ENCODE measurements around the gene PREPL. TPM values are rescaled to one million over a fixed set of nuclear protein-coding genes. Genes with fewer than 3 reads are reported as not detected.

The PREPL gene
- total and polyA plus RNA-seq, 2 experiments from 2014 or later: 16.5 to 49.0 TPM

DNA sequence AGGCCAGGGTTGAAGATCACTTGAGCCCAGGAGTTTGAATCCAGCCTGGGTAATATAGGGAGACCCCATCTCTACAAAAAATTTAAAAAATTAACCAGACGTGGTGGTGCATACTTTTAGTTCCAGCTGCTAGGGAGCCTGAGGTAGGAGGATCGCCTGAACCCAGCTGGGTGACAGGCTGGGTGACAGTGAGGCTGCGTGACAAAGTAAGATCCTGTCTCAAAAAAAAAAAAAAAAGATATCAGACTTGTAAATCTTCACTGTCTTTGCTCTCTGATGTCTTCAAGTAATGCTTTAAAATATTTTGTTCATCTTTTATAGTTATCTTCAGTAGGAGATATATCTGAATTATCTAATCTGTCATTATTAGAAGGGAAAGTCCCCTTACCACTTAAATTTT is 11.0 kb upstream of the PREPL start:
- ATAC-seq: no peak
- Mint-ChIP-seq H3K27me3 (ENCODE audit: insufficient read depth, low read depth, poor library complexity) (no peaks in the 10 kb centered on the region), H3K9me3 (no peaks in the 10 kb centered on the region), H3K4me3 (no peak overlapping the region), H3K27ac (peak overlapping the region; percentile 73), H3K4me1 (peaks cover 12% of the 10 kb centered on the region), H3K36me3 (ENCODE audit: low read depth) (no peaks in the 10 kb centered on the region)
- H3K9me2 ChIP-seq (ENCODE audit: insufficient read depth): no peaks in the 10 kb centered on the region
- H3K4me3 ChIP-seq: no peak overlapping the region
- no peaks in the 10 kb centered on the region for H3F3A ChIP-seq (replicated peaks; ENCODE audit: low read depth)
- H3K36me3 ChIP-seq (ENCODE audit: insufficient read depth): no peaks in the 10 kb centered on the region
- peaks cover 5% of the 10 kb centered on the region for H3K4me1 ChIP-seq (ENCODE audit: insufficient read depth)
- DNase-seq (ENCODE audit: low spot score): no peak
- no peak overlapping the region for H2AFZ ChIP-seq
- TF ChIP-seq CREB1 (CRISPR knock-in tag; IDR thresholded peaks at IDR 0.05; ENCODE audit: low read depth): no peak
- no peak for TF ChIP-seq ZNF331 (CRISPR knock-in tag; IDR thresholded peaks at IDR 0.05; ENCODE audit: low read depth)
- no peak for TF ChIP-seq POLR2AphosphoS5 (IDR thresholded peaks at IDR 0.05; ENCODE audit: low read depth)
- TF ChIP-seq, protein P1, sequence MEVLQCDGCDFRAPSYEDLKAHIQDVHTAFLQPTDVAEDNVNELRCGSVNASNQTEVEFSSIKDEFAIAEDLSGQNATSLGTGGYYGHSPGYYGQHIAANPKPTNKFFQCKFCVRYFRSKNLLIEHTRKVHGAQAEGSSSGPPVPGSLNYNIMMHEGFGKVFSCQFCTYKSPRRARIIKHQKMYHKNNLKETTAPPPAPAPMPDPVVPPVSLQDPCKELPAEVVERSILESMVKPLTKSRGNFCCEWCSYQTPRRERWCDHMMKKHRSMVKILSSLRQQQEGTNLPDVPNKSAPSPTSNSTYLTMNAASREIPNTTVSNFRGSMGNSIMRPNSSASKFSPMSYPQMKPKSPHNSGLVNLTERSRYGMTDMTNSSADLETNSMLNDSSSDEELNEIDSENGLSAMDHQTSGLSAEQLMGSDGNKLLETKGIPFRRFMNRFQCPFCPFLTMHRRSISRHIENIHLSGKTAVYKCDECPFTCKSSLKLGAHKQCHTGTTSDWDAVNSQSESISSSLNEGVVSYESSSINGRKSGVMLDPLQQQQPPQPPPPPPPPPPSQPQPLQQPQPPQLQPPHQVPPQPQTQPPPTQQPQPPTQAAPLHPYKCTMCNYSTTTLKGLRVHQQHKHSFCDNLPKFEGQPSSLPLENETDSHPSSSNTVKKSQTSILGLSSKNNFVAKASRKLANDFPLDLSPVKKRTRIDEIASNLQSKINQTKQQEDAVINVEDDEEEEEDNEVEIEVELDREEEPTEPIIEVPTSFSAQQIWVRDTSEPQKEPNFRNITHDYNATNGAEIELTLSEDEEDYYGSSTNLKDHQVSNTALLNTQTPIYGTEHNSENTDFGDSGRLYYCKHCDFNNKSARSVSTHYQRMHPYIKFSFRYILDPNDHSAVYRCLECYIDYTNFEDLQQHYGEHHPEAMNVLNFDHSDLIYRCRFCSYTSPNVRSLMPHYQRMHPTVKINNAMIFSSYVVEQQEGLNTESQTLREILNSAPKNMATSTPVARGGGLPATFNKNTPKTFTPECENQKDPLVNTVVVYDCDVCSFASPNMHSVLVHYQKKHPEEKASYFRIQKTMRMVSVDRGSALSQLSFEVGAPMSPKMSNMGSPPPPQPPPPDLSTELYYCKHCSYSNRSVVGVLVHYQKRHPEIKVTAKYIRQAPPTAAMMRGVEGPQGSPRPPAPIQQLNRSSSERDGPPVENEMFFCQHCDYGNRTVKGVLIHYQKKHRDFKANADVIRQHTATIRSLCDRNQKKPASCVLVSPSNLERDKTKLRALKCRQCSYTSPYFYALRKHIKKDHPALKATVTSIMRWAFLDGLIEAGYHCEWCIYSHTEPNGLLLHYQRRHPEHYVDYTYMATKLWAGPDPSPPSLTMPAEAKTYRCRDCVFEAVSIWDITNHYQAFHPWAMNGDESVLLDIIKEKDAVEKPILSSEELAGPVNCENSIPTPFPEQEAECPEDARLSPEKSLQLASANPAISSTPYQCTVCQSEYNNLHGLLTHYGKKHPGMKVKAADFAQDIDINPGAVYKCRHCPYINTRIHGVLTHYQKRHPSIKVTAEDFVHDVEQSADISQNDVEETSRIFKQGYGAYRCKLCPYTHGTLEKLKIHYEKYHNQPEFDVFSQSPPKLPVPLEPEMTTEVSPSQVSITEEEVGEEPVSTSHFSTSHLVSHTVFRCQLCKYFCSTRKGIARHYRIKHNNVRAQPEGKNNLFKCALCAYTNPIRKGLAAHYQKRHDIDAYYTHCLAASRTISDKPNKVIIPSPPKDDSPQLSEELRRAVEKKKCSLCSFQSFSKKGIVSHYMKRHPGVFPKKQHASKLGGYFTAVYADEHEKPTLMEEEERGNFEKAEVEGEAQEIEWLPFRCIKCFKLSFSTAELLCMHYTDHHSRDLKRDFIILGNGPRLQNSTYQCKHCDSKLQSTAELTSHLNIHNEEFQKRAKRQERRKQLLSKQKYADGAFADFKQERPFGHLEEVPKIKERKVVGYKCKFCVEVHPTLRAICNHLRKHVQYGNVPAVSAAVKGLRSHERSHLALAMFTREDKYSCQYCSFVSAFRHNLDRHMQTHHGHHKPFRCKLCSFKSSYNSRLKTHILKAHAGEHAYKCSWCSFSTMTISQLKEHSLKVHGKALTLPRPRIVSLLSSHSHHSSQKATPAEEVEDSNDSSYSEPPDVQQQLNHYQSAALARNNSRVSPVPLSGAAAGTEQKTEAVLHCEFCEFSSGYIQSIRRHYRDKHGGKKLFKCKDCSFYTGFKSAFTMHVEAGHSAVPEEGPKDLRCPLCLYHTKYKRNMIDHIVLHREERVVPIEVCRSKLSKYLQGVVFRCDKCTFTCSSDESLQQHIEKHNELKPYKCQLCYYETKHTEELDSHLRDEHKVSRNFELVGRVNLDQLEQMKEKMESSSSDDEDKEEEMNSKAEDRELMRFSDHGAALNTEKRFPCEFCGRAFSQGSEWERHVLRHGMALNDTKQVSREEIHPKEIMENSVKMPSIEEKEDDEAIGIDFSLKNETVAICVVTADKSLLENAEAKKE (CRISPR knock-in tag; IDR thresholded peaks at IDR 0.05): no peak
- peaks cover 39% of the 10 kb centered on the region for H3K79me2 ChIP-seq (replicated peaks; ENCODE audit: insufficient read depth)
- peak overlapping the region; percentile 22; the same call in 1 of the 2 replicates for H3K27ac ChIP-seq (ENCODE audit: low read depth)
- no peak overlapping the region for H3K4me2 ChIP-seq
- no peaks in the 10 kb centered on the region for H3K27me3 ChIP-seq (ENCODE audit: insufficient read depth)
- no peaks in the 10 kb centered on the region for H4K20me1 ChIP-seq (replicated peaks; ENCODE audit: insufficient read depth)

GRCh38 chr2:44371445-44371844 is 10.2 kb upstream of the PREPL start:
- Histone ChIP-seq H3K4me2 (no peak overlapping the region), H3K27ac (ENCODE audit: low read depth) (no peak overlapping the region), H3K4me1 (ENCODE audit: insufficient read depth) (peaks cover 5% of the 10 kb centered on the region), H3K36me3 (ENCODE audit: insufficient read depth) (no peaks in the 10 kb centered on the region), H3K9me2 (ENCODE audit: insufficient read depth) (no peaks in the 10 kb centered on the region), H4K20me1 (replicated peaks; ENCODE audit: insufficient read depth) (no peaks in the 10 kb centered on the region), H3F3A (replicated peaks; ENCODE audit: low read depth) (no peaks in the 10 kb centered on the region), H2AFZ (no peak overlapping the region), H3K27me3 (ENCODE audit: insufficient read depth) (no peaks in the 10 kb centered on the region), H3K4me3 (no peak overlapping the region), H3K79me2 (replicated peaks; ENCODE audit: insufficient read depth) (peaks cover 45% of the 10 kb centered on the region)
- H3K4me1 Mint-ChIP-seq: peaks cover 12% of the 10 kb centered on the region
- H3K27ac Mint-ChIP-seq: no peak overlapping the region; the same call in 1 of the 2 replicates
- ATAC-seq: no peak
- no peak for DNase-seq (ENCODE audit: low spot score)
- no peaks in the 10 kb centered on the region for H3K36me3 Mint-ChIP-seq (ENCODE audit: low read depth)
- no peaks in the 10 kb centered on the region for H3K9me3 Mint-ChIP-seq
- H3K27me3 Mint-ChIP-seq (ENCODE audit: insufficient read depth, low read depth, poor library complexity): no peaks in the 10 kb centered on the region
- H3K4me3 Mint-ChIP-seq: no peak overlapping the region
- TF ChIP-seq ZNF114 (CRISPR knock-in tag; IDR thresholded peaks at IDR 0.05) (no peak), ETS1 (IDR thresholded peaks at IDR 0.05) (no peak), CREB1 (CRISPR knock-in tag; IDR thresholded peaks at IDR 0.05; ENCODE audit: low read depth) (no peak), EZH2phosphoT487 (IDR thresholded peaks at IDR 0.05; ENCODE audit: unreplicated experiment) (no peak), NANOG (IDR thresholded peaks at IDR 0.05; ENCODE audit: borderline replicate concordance) (no peak)
- TF ChIP-seq, protein P2, sequence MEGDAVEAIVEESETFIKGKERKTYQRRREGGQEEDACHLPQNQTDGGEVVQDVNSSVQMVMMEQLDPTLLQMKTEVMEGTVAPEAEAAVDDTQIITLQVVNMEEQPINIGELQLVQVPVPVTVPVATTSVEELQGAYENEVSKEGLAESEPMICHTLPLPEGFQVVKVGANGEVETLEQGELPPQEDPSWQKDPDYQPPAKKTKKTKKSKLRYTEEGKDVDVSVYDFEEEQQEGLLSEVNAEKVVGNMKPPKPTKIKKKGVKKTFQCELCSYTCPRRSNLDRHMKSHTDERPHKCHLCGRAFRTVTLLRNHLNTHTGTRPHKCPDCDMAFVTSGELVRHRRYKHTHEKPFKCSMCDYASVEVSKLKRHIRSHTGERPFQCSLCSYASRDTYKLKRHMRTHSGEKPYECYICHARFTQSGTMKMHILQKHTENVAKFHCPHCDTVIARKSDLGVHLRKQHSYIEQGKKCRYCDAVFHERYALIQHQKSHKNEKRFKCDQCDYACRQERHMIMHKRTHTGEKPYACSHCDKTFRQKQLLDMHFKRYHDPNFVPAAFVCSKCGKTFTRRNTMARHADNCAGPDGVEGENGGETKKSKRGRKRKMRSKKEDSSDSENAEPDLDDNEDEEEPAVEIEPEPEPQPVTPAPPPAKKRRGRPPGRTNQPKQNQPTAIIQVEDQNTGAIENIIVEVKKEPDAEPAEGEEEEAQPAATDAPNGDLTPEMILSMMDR (conservative IDR thresholded peaks at IDR 0.05; ENCODE audit: low read depth in 2 of 2): no peak
- TF ChIP-seq, protein P3, sequence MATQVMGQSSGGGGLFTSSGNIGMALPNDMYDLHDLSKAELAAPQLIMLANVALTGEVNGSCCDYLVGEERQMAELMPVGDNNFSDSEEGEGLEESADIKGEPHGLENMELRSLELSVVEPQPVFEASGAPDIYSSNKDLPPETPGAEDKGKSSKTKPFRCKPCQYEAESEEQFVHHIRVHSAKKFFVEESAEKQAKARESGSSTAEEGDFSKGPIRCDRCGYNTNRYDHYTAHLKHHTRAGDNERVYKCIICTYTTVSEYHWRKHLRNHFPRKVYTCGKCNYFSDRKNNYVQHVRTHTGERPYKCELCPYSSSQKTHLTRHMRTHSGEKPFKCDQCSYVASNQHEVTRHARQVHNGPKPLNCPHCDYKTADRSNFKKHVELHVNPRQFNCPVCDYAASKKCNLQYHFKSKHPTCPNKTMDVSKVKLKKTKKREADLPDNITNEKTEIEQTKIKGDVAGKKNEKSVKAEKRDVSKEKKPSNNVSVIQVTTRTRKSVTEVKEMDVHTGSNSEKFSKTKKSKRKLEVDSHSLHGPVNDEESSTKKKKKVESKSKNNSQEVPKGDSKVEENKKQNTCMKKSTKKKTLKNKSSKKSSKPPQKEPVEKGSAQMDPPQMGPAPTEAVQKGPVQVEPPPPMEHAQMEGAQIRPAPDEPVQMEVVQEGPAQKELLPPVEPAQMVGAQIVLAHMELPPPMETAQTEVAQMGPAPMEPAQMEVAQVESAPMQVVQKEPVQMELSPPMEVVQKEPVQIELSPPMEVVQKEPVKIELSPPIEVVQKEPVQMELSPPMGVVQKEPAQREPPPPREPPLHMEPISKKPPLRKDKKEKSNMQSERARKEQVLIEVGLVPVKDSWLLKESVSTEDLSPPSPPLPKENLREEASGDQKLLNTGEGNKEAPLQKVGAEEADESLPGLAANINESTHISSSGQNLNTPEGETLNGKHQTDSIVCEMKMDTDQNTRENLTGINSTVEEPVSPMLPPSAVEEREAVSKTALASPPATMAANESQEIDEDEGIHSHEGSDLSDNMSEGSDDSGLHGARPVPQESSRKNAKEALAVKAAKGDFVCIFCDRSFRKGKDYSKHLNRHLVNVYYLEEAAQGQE (IDR thresholded peaks at IDR 0.05; ENCODE audit: unreplicated experiment): no peak
